ENCODE data around the gene TRMT2A.
A peak's percentile ranks its signal among the peaks of the same experiment; 100 is the strongest.
"Not testable (repeated sequence)": the region's sequence is repeated elsewhere in the genome, so short reads cannot be mapped to it uniquely, and the experiment has no call there.

Gene TRMT2A

GRCh38 chr22:20086101-20086599 lies 30.9 kb downstream of the TRMT2A start:
- DNase-seq (ENCODE audit: low read depth in 2 of 2), result no peak

- DNase-seq (ENCODE audit: low read depth in 2 of 2), result no peak
These were observed 31.4 kb downstream of the TRMT2A start for GRCh38 chr22:20085651-20086050.

GRCh38 chr22:20084547-20085413 lies 32.2 kb downstream of the TRMT2A start:
- DNase-seq (ENCODE audit: low read depth in 2 of 2), result no peak

DNA sequence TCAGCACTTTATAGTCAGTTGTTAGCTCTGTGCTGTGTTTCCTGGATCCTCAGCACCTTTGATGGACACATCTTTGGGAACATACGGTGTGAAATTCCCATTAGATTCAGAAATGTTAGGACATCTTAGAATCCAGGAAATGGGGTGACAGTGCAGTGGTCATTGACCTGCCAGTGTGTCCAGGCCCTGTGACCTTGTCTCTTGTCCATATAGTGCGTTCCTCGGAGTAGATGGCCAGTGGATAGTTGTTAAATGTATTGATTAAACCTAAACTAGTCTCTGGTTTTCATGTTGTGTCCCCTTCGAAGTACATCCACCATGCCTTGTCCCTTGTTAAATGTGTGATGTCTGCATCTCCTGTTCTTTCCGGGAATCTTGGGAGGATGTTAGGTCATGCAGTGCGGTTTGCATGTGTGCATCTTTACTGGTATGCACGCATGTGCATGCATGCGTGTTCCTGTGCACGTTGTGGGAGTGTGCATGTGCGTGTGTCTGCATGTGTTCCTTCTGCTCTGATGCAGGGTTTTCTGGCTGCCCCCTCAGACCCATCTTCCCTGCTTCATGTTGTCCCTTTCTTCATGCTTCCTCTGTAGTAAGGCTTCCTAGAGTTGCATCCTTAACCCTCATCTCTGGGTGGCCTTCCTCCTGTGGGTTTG lies 33.0 kb downstream of the TRMT2A start:
- DNase-seq (ENCODE audit: low read depth in 2 of 2), result no peak

GRCh38 chr22:20083157-20083890 lies 33.7 kb downstream of the TRMT2A start:
- DNase-seq (ENCODE audit: low read depth in 2 of 2), result no peak

- no peak for DNase-seq (ENCODE audit: low read depth in 2 of 2)
These were observed 36.0 kb downstream of the TRMT2A start for GRCh38 chr22:20080776-20081654.

- DNase-seq (ENCODE audit: low read depth in 2 of 2), result peak; percentile 56 to 69
These were observed 36.6 kb downstream of the TRMT2A start for GRCh38 chr22:20080445-20080775.

DNA sequence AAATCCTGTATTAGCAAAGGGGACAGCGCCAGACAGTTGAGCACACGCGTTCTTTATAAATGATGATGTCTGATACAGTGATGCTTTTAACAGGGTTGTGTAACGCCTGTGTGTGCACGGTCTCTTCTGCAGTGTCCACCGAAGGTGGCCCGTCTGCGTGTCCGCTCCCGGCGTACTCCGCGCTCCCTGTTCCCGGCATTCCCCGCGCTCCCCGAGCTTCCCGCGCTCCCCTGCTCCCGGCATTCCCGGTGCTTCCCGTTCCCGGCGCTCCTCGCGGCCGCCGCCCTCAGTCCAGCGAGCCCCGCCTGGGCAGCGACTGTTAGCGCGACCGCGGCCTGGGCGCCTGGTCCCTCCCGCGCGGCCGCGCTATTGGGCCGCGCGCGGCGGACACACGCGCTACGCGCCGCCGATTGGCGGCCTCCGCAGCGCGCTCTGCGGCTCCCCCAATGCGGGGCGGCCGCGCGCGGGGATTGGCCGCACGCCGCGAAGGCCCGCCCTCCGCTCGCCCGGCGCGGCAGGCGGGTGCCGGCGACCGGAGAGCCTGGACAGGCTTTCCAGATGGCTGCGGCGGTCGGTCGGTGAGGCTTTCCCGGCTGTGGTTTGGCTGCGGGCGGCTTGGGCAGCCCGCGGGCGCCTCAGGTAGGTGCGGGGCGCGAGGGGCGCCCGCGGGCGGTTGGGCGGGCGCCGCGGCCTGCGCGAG lies 37.1 kb downstream of the TRMT2A start, which contains the start of gene DGCR8:
Gene DGCR8, plus strand, starts transcription at position 497 of the 700 bp plus-strand sequence. CDS start 5,723 bp downstream, outside the sequence.
- peak; percentile 43 to 67 for DNase-seq (ENCODE audit: low read depth in 2 of 2)

- no peak for DNase-seq (ENCODE audit: low read depth in 2 of 2)
These were observed 40.3 kb downstream of the TRMT2A start for GRCh38 chr22:20076627-20077172.

- DNase-seq (ENCODE audit: low read depth in 2 of 2), result no peak
These were observed 45.5 kb downstream of the TRMT2A start for GRCh38 chr22:20071524-20071972.

- DNase-seq (ENCODE audit: low read depth in 2 of 2), result no peak
These were observed 47.5 kb downstream of the TRMT2A start for GRCh38 chr22:20069331-20070042.

- DNase-seq (ENCODE audit: low read depth in 2 of 2), result no peak
These were observed 48.4 kb downstream of the TRMT2A start for GRCh38 chr22:20068640-20069039.

GRCh38 chr22:20067384-20067682 lies 49.7 kb downstream of the TRMT2A start:
- not testable (repeated sequence) for DNase-seq (ENCODE audit: low read depth in 2 of 2)

DNA sequence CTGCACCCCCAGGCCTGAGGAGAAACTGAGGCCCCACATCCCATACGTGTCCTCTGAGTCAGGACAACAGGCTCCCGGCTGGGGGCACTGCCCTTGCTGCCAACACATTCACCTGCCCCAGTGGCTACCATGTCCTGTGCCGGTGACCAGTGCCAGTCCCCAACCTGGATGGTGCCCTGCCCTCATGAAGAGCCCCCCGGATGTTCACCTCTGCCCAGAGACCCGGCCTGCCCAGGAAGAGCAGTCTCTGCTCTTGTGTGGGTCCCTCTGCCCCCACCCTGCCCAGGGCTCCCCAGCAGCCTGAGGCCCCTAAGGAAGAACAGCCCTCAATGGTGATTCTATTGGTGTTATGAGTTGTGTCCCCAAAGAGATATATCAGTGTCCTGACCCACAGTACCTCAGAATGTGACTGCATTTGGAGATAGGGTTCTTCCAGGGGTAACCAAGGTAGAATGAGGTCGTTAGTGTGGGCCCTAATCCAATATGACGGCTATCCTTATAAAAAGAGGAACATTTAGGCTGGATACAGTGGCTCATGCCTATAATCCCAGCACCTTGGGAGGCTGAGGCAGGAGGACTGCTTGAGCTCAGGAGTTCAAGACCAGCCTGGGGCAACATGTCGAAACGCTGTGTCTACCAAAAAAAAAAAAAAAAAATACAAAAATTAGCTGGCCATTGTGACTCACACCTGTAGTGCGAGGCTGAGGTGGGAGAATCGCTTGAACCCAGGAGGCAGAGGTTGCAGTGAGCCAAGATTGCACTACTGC lies 50.2 kb downstream of the TRMT2A start:
- DNase-seq (ENCODE audit: low read depth in 2 of 2), result no peak

- no peak for DNase-seq (ENCODE audit: low read depth in 2 of 2)
These were observed 51.0 kb downstream of the TRMT2A start for GRCh38 chr22:20065896-20066616.

- no peak for DNase-seq (ENCODE audit: low read depth in 2 of 2)
These were observed 52.3 kb downstream of the TRMT2A start for GRCh38 chr22:20064545-20065262.

GRCh38 chr22:20064140-20064480 lies 52.9 kb downstream of the TRMT2A start:
- DNase-seq (ENCODE audit: low read depth in 2 of 2), result no peak
